ENCODE results near the gene CCDC33. TPM values are rescaled to one million over a fixed set of nuclear protein-coding genes. Genes with fewer than 3 reads are reported as not detected.

The CCDC33 gene
- total RNA-seq, 1 donor from 2014 or later: 0.41 TPM

- Mint-ChIP-seq H3K27me3 (ENCODE audit: low read depth, unreplicated experiment) (peaks cover 56% of the 10 kb centered on the region), H3K4me3 (ENCODE audit: unreplicated experiment) (no peak overlapping the region), H3K36me3 (ENCODE audit: low read depth, unreplicated experiment) (no peaks in the 10 kb centered on the region), H3K27ac (ENCODE audit: unreplicated experiment) (no peak overlapping the region), H3K4me1 (ENCODE audit: low read depth, unreplicated experiment) (peaks cover 11% of the 10 kb centered on the region), H3K9me3 (ENCODE audit: unreplicated experiment) (no peaks in the 10 kb centered on the region)
- no peak overlapping the region for H3K4me2 ChIP-seq (ENCODE audit: low read length)
- H3K36me3 ChIP-seq (ENCODE audit: insufficient read depth, low read length): no peaks in the 10 kb centered on the region
- H3K9me3 ChIP-seq (ENCODE audit: insufficient read depth, low read depth, low read length): no peaks in the 10 kb centered on the region
- TF ChIP-seq CTCF (IDR thresholded peaks at IDR 0.05; ENCODE audit: insufficient read depth, low read depth, low read length): no peak
- TF ChIP-seq EZH2 (IDR thresholded peaks at IDR 0.05; ENCODE audit: insufficient read depth, low read length): no peak
- FAIRE-seq: no peak
- H3K4me1 ChIP-seq (ENCODE audit: insufficient read depth, low read length): peaks cover 29% of the 10 kb centered on the region
- H3K79me2 ChIP-seq (ENCODE audit: insufficient read depth, low read length): no peaks in the 10 kb centered on the region
- H3K27ac ChIP-seq (ENCODE audit: low read depth, low read length): no peak overlapping the region
- no peak overlapping the region for H2AFZ ChIP-seq (ENCODE audit: low read depth, low read length)
- H3K27me3 ChIP-seq (ENCODE audit: insufficient read depth, low read length): peaks cover 11% of the 10 kb centered on the region
- H4K20me1 ChIP-seq (ENCODE audit: insufficient read depth, low read length): no peaks in the 10 kb centered on the region
- H3K9ac ChIP-seq (ENCODE audit: low read length): no peak overlapping the region
- no peak overlapping the region for H3K4me3 ChIP-seq (ENCODE audit: insufficient read depth, low read depth, low read length)
- DNase-seq (ENCODE audit: low read depth): no peak
Measured at GRCh38 chr15:74243431-74243830, 7.3 kb downstream of the CCDC33 start.

- Mint-ChIP-seq H3K36me3 (ENCODE audit: low read depth, unreplicated experiment) (no peaks in the 10 kb centered on the region), H3K9me3 (ENCODE audit: unreplicated experiment) (no peaks in the 10 kb centered on the region), H3K4me3 (ENCODE audit: unreplicated experiment) (no peak overlapping the region), H3K27ac (ENCODE audit: unreplicated experiment) (no peak overlapping the region), H3K4me1 (ENCODE audit: low read depth, unreplicated experiment) (peaks cover 11% of the 10 kb centered on the region), H3K27me3 (ENCODE audit: low read depth, unreplicated experiment) (peaks cover 50% of the 10 kb centered on the region)
- peaks cover 11% of the 10 kb centered on the region for H3K27me3 ChIP-seq (ENCODE audit: insufficient read depth, low read length)
- no peaks in the 10 kb centered on the region for H3K9me3 ChIP-seq (ENCODE audit: insufficient read depth, low read depth, low read length)
- H4K20me1 ChIP-seq (ENCODE audit: insufficient read depth, low read length): no peaks in the 10 kb centered on the region
- no peak overlapping the region for H3K9ac ChIP-seq (ENCODE audit: low read length)
- H3K27ac ChIP-seq (ENCODE audit: low read depth, low read length): no peak overlapping the region
- peak overlapping the region; percentile 47 for H3K4me2 ChIP-seq (ENCODE audit: low read length)
- DNase-seq (ENCODE audit: low read depth) (no peak), FAIRE-seq (no peak)
- no peaks in the 10 kb centered on the region for H3K36me3 ChIP-seq (ENCODE audit: insufficient read depth, low read length)
- TF ChIP-seq CTCF (IDR thresholded peaks at IDR 0.05; ENCODE audit: insufficient read depth, low read depth, low read length): no peak
- TF ChIP-seq EZH2 (IDR thresholded peaks at IDR 0.05; ENCODE audit: insufficient read depth, low read length): no peak
- H2AFZ ChIP-seq (ENCODE audit: low read depth, low read length): peak overlapping the region; percentile 63
- H3K4me1 ChIP-seq (ENCODE audit: insufficient read depth, low read length): peaks cover 27% of the 10 kb centered on the region
- H3K4me3 ChIP-seq (ENCODE audit: insufficient read depth, low read depth, low read length): no peak overlapping the region
- no peaks in the 10 kb centered on the region for H3K79me2 ChIP-seq (ENCODE audit: insufficient read depth, low read length)
Measured at GRCh38 chr15:74244822-74245341, 8.8 kb downstream of the CCDC33 start.

- peak overlapping the region; percentile 63 for H2AFZ ChIP-seq (ENCODE audit: low read depth, low read length)
- peaks cover 11% of the 10 kb centered on the region for H3K27me3 ChIP-seq (ENCODE audit: insufficient read depth, low read length)
- no peaks in the 10 kb centered on the region for H3K79me2 ChIP-seq (ENCODE audit: insufficient read depth, low read length)
- no peak overlapping the region for H3K4me3 ChIP-seq (ENCODE audit: insufficient read depth, low read depth, low read length)
- peaks cover 11% of the 10 kb centered on the region for H3K4me1 Mint-ChIP-seq (ENCODE audit: low read depth, unreplicated experiment)
- no peak overlapping the region for H3K27ac Mint-ChIP-seq (ENCODE audit: unreplicated experiment)
- no peaks in the 10 kb centered on the region for H4K20me1 ChIP-seq (ENCODE audit: insufficient read depth, low read length)
- no peaks in the 10 kb centered on the region for H3K9me3 Mint-ChIP-seq (ENCODE audit: unreplicated experiment)
- H3K4me2 ChIP-seq (ENCODE audit: low read length): peak overlapping the region; percentile 47
- TF ChIP-seq EZH2 (IDR thresholded peaks at IDR 0.05; ENCODE audit: insufficient read depth, low read length) (no peak), CTCF (IDR thresholded peaks at IDR 0.05; ENCODE audit: insufficient read depth, low read depth, low read length) (no peak)
- no peak overlapping the region for H3K4me3 Mint-ChIP-seq (ENCODE audit: unreplicated experiment)
- no peak overlapping the region for H3K27ac ChIP-seq (ENCODE audit: low read depth, low read length)
- peaks cover 54% of the 10 kb centered on the region for H3K27me3 Mint-ChIP-seq (ENCODE audit: low read depth, unreplicated experiment)
- peaks cover 22% of the 10 kb centered on the region for H3K4me1 ChIP-seq (ENCODE audit: insufficient read depth, low read length)
- no peak overlapping the region for H3K9ac ChIP-seq (ENCODE audit: low read length)
- DNase-seq (ENCODE audit: low read depth) (no peak), FAIRE-seq (no peak)
- H3K36me3 ChIP-seq (ENCODE audit: insufficient read depth, low read length): no peaks in the 10 kb centered on the region
- H3K36me3 Mint-ChIP-seq (ENCODE audit: low read depth, unreplicated experiment): no peaks in the 10 kb centered on the region
- H3K9me3 ChIP-seq (ENCODE audit: insufficient read depth, low read depth, low read length): no peaks in the 10 kb centered on the region
Measured at GRCh38 chr15:74245342-74245931, 9.3 kb downstream of the CCDC33 start.
